Measurements from ENCODE around the gene KRT80. TPM values are rescaled to one million over a fixed set of nuclear protein-coding genes. Genes with fewer than 3 reads are reported as not detected.

Gene KRT80
- polyA plus RNA-seq, 1 donor (not counting 4 experiments of a cell fraction or from before 2014, with no cell fraction given), result 4.1 TPM

DNA sequence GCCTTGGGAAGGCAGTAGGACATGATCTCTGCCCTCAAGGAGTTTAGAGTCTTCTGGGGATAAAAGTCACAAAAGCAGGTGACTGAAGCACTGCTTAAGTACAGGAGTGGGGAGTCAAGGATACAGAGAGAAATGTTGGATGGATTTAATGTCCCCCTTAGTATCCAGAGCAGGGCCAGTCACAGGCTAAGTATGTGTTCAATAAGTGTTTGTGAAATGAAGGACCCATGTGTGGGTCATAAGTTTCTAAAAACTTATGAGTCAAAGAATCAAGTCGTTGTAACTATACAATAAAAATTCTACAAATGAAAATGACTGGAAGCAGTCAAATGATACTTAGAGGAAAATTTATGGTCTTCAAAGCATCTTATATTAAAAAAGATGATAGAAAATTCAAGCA, 25.1 kb downstream of the KRT80 start:
- H3K4me1 ChIP-seq (ENCODE audit: control insufficient read depth, extremely low read depth, insufficient read depth, low read length), result peaks cover 28% of the 10 kb centered on the region
- no peaks in the 10 kb centered on the region for H4K20me1 ChIP-seq (ENCODE audit: control insufficient read depth, extremely low read depth, insufficient read depth, low read length)
- no peak for DNase-seq (ENCODE audit: low read depth, low spot score)
- H3K9me3 ChIP-seq (ENCODE audit: control insufficient read depth, low read depth, low read length), result no peaks in the 10 kb centered on the region
- no peak overlapping the region for H3K4me3 ChIP-seq (ENCODE audit: control insufficient read depth in 2 of 3, extremely low read depth in 1 of 3, insufficient read depth in 2 of 3, low read depth in 1 of 3, low read length in 3 of 3)
- H3K9me1 ChIP-seq (ENCODE audit: control insufficient read depth, extremely low read depth, insufficient read depth, low read length), result no peaks in the 10 kb centered on the region
- dilution Hi-C loops (cut with MboI; ENCODE audit: extremely low pct_ligation_motif_present, low sequenced_read_pairs), result no loop called here
- no peak overlapping the region for H2AFZ ChIP-seq (ENCODE audit: control insufficient read depth, low read length)
- no peaks in the 10 kb centered on the region for H3K27me3 ChIP-seq (ENCODE audit: control insufficient read depth, extremely low read depth, insufficient read depth, low read length)
- H3K79me2 ChIP-seq (ENCODE audit: control insufficient read depth, insufficient read depth, low read length), result no peaks in the 10 kb centered on the region
- TF ChIP-seq, protein P1, sequence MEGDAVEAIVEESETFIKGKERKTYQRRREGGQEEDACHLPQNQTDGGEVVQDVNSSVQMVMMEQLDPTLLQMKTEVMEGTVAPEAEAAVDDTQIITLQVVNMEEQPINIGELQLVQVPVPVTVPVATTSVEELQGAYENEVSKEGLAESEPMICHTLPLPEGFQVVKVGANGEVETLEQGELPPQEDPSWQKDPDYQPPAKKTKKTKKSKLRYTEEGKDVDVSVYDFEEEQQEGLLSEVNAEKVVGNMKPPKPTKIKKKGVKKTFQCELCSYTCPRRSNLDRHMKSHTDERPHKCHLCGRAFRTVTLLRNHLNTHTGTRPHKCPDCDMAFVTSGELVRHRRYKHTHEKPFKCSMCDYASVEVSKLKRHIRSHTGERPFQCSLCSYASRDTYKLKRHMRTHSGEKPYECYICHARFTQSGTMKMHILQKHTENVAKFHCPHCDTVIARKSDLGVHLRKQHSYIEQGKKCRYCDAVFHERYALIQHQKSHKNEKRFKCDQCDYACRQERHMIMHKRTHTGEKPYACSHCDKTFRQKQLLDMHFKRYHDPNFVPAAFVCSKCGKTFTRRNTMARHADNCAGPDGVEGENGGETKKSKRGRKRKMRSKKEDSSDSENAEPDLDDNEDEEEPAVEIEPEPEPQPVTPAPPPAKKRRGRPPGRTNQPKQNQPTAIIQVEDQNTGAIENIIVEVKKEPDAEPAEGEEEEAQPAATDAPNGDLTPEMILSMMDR (optimal IDR thresholded peaks at IDR 0.05 in 1 of 3, IDR thresholded peaks at IDR 0.05 in 1 of 3, conservative IDR thresholded peaks at IDR 0.05 in 1 of 3; ENCODE audit: extremely low read depth in 1 of 3, insufficient read depth in 2 of 3, low read length in 3 of 3), result no peak
- no peak for TF ChIP-seq EZH2 (IDR thresholded peaks at IDR 0.05; ENCODE audit: low read length)
- no peak overlapping the region for H3K27ac ChIP-seq (ENCODE audit: control insufficient read depth, insufficient read depth, low read length)
- no peak overlapping the region for H3K9ac ChIP-seq (ENCODE audit: control insufficient read depth, extremely low read depth, insufficient read depth, low read length)
- no peak for FAIRE-seq
- H3K4me2 ChIP-seq (ENCODE audit: control insufficient read depth, extremely low read depth, insufficient read depth, low read depth, low read length), result no peak overlapping the region
- H3K36me3 ChIP-seq (ENCODE audit: control insufficient read depth in 2 of 2, extremely low read depth in 1 of 2, insufficient read depth in 2 of 2, low read length in 2 of 2), result no peaks in the 10 kb centered on the region

DNA sequence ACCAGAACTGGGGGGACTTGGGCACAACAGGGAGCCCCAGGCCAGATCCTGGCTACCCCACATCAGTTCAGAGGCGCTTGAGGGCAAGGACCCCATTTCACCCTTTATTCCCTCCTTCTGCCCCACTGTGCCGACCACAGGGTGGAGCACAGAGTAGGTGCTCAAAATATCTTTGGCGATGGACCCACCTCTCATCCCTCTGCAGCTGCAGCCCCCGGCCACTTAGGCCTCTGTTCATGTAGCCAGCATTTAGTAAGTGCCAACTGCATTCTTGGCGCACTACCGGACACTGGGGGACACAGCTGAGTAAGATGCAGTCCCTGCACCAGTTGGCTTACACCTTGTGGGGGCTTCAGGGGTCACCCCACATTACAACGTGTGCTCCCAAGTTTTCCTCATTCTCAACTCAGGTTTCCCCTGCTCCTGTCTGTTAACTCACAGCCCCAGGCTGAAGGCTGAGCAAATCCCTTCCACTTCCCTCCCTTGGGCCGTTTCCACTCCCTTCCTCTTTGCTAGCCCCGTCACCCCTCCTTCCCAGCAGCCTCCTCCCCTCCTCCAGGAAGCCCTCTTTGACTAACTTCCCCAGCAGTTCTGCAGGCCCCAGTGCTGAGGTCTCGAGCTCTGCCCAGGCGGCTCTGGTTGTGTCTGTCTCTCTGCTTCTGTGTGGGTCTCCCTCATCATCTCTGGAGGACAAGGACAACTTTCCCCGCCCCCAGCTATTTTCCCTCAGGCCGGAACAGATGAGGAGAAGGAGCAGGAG, 26.5 kb downstream of the KRT80 start:
- Histone ChIP-seq H3K9me1 (ENCODE audit: control insufficient read depth, extremely low read depth, insufficient read depth, low read length) (no peaks in the 10 kb centered on the region), H2AFZ (ENCODE audit: control insufficient read depth, low read length) (no peak overlapping the region), H3K27ac (ENCODE audit: control insufficient read depth, insufficient read depth, low read length) (no peak overlapping the region), H3K36me3 (ENCODE audit: control insufficient read depth in 2 of 2, extremely low read depth in 1 of 2, insufficient read depth in 2 of 2, low read length in 2 of 2) (no peaks in the 10 kb centered on the region), H3K27me3 (ENCODE audit: control insufficient read depth, extremely low read depth, insufficient read depth, low read length) (no peaks in the 10 kb centered on the region), H3K4me2 (ENCODE audit: control insufficient read depth, extremely low read depth, insufficient read depth, low read depth, low read length) (no peak overlapping the region), H3K4me1 (ENCODE audit: control insufficient read depth, extremely low read depth, insufficient read depth, low read length) (peaks cover 26% of the 10 kb centered on the region), H4K20me1 (ENCODE audit: control insufficient read depth, extremely low read depth, insufficient read depth, low read length) (no peaks in the 10 kb centered on the region), H3K9ac (ENCODE audit: control insufficient read depth, extremely low read depth, insufficient read depth, low read length) (no peak overlapping the region), H3K4me3 (ENCODE audit: control insufficient read depth in 2 of 3, extremely low read depth in 1 of 3, insufficient read depth in 2 of 3, low read depth in 1 of 3, low read length in 3 of 3) (no peak overlapping the region), H3K9me3 (ENCODE audit: control insufficient read depth, low read depth, low read length) (no peaks in the 10 kb centered on the region), H3K79me2 (ENCODE audit: control insufficient read depth, insufficient read depth, low read length) (no peaks in the 10 kb centered on the region)
- FAIRE-seq (no peak), DNase-seq (ENCODE audit: low read depth, low spot score) (no peak)
- dilution Hi-C loops (cut with MboI; ENCODE audit: extremely low pct_ligation_motif_present, low sequenced_read_pairs), result no loop called here
- TF ChIP-seq EZH2 (IDR thresholded peaks at IDR 0.05; ENCODE audit: low read length), result no peak
- TF ChIP-seq, protein P1 (optimal IDR thresholded peaks at IDR 0.05 in 1 of 3, IDR thresholded peaks at IDR 0.05 in 1 of 3, conservative IDR thresholded peaks at IDR 0.05 in 1 of 3; ENCODE audit: extremely low read depth in 1 of 3, insufficient read depth in 2 of 3, low read length in 3 of 3), result no peak
